ENCODE data around the gene TPRA1. TPM values are rescaled to one million over a fixed set of nuclear protein-coding genes. Genes with fewer than 3 reads are reported as not detected.

Gene TPRA1
- total RNA-seq (2022; extraction: Qiagen RNA extraction; ENCODE audit: low read depth): 45.7 to 60.5 TPM (median 50.7 TPM) in 5 replicates

GRCh38 chr3:127590593-127591465 is at the start of gene TPRA1:
Gene TPRA1, minus strand, starts transcription at chr3:127590733. Its CDS starts 10,587 bp downstream, at chr3:127580146.

GRCh38 chr3:127628788-127629466 is 38.4 kb upstream of the TPRA1 start, which contains the start of gene PODXL2:
Gene PODXL2, plus strand, starts transcription at chr3:127629185. Its CDS starts 35 bp downstream, at chr3:127629220.

Other genes with a start within 250 kb of the TPRA1 start
- gene MCM2, start 7.7 kb upstream of the TPRA1 start, total RNA-seq (2022; extraction: Qiagen RNA extraction; ENCODE audit: low read depth): 56.7 to 65.0 TPM (median 64.2 TPM) in 5 replicates
- 7.8 to 10.2 TPM (median 10.1 TPM) in 5 replicates for gene PODXL2, start 38.5 kb upstream of the TPRA1 start, total RNA-seq (2022; extraction: Qiagen RNA extraction; ENCODE audit: low read depth)
- 14.7 to 18.6 TPM (median 15.7 TPM) in 5 replicates for gene ABTB1, start 82.2 kb upstream of the TPRA1 start, total RNA-seq (2022; extraction: Qiagen RNA extraction; ENCODE audit: low read depth)
- 60.0 to 73.4 TPM (median 65.8 TPM) in 5 replicates for gene MGLL, start 231.8 kb upstream of the TPRA1 start, total RNA-seq (2022; extraction: Qiagen RNA extraction; ENCODE audit: low read depth)

Data from A549 treated with DMSO at 1 μM for 4 hours (cell line).